Stimulated activated CD4-positive, alpha-beta T cell treated with anti-CD3 and anti-CD28 coated beads, Interleukin-12 subunit alpha, Interleukin-12 subunit beta, amount 100 ng/mL, for 24 hours (primary cell): ENCODE data around the gene PDE3B.
"Not testable (repeated sequence)": the region's sequence is repeated elsewhere in the genome, so short reads cannot be mapped to it uniquely, and the experiment has no call there.

Source experiments
- DNase-seq, 2 experiments: peaks; one replicate each; pipeline ENCODE4 v3.0.0-alpha.2; 2020; ENCODE audit warnings: low read depth in 2 of 2

PDE3B gene

DNA sequence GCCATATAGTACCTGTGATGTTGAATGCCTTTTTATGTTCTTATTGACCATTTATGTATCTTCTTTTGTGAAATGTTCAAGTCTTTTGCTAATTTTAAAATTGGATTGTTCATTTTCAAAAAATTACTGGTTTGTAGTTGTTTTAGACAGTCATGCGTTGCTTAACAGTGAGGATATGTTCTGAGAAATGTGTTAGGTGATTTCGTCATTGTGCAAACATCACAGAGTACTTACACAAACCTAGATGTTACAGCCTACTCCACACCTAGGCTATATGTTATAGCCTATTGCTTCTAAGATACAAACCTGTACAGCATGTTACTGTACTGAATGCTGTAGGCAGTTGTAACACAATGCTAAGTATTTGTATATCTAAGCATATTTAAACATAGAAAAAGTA lies 32.5 kb downstream of the PDE3B start:
- DNase-seq, result no peak

- no peak for DNase-seq
Observed at GRCh38 chr11:14677146-14677545, 33.5 kb downstream of the PDE3B start.

DNA sequence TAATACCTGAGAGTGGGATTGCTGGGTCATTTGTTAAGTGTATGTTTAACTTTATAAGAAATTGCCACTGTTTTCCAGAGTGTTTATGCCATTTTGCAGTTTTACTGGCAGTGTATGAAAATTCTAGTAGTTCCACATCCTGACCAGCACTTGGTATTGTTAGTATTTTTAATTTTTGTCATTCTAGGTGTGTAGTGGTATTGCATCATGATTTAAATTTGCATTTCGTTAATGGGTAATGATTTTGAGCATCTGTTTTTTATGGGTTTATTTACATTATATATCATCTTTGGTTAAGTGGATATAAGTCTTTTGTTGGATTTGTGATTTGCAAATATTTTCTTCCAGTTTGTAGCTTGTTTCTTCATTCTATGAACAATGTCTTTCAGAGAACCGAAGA lies 34.7 kb downstream of the PDE3B start:
- no peak for DNase-seq

DNA sequence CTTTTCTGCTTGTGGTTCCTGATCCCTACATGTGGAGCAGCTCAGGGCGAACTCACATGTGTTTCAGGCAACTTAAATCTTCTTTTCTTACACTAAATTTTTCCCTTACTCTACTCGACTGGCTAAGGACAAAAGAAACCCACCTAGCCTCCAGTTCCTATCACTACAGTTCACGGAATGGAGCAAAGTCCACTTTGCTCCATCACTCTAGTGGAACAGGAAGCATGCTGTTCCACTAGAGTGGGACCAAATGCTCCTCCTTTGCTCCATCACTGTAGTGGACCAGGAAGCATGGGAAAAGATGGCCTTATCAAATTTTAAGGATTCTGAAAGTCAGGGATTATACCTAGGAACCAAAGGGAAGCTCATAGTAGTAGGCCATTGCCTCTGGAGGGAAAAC lies 36.1 kb downstream of the PDE3B start:
- no peak for DNase-seq

- not testable (repeated sequence) for DNase-seq
Observed at GRCh38 chr11:14684234-14684915, 40.8 kb downstream of the PDE3B start.

DNA sequence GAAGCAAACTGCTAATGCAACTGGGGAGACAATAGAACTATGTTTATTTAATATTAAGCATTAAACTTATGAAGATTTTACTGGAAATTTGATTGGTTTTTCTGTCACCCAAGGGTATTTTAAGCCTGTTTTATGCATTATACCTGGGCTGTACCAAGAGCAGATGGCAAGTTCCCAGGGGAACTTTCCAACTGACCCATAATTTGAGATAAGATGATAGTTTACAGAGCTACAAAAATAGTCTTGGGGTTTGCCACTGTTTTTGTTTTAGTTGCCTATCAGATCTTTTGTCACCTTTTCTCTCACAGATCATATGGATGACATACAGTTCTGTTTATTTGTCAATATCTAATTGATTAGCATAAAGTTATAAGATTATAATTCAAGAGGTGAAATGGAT lies 43.9 kb downstream of the PDE3B start:
- no peak for DNase-seq

DNA sequence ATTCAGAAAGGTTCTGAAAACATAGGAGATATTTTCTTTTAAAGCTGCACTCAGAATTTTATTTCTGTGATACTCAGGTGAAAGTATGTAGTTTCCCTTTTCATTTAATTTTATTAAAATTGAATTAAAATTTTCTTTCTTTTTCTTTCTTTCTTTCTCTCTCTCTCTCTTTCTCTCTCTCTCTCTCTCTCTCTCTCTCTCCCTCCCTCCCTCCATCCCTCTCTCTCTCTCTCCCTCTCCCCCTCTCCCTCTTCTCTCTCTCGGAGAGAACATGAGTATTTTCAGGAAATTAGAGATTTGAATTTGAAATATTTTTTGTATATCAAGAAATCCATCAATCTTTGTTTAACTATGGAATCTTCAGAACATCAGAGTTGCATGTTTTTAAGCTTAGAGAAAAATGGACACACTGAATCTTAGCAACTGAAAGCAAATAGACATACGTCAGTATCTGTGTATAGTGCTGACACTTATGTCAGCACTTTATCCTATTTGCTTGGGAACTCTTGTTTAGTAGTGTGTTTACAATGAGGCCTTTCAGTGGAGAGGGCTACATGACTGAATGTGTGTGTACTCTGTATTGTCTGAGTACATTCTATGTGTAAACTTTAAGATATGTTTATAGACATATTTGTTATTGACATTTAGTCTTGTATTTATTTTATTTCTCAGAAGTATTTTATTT lies 44.5 kb downstream of the PDE3B start:
- no peak for DNase-seq

GRCh38 chr11:14695656-14696055 lies 52.1 kb downstream of the PDE3B start:
- not testable (repeated sequence) for DNase-seq

- DNase-seq, result no peak
Observed at GRCh38 chr11:14698771-14699170, 55.2 kb downstream of the PDE3B start.

GRCh38 chr11:14700593-14700992 lies 57.0 kb downstream of the PDE3B start:
- DNase-seq, result no peak

DNA sequence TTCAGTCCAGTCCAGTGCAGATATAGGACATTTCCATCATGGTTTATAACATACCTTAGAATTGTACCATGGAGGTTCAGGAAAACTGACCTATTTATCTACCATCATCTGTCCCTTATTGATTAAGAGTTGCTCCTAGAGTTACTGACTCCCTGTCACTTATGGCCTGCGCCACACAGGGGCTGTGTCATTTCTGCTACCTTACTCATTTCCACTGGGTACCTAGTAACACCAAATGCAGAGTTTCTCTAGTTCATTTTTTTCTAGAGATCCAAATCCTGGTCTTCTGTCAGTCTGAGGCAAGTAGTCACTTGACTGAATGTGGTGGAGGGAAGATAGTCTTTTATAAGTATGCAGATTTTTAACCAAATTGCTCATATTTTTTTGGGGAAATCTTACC lies 59.2 kb downstream of the PDE3B start:
- DNase-seq, result no peak

DNA sequence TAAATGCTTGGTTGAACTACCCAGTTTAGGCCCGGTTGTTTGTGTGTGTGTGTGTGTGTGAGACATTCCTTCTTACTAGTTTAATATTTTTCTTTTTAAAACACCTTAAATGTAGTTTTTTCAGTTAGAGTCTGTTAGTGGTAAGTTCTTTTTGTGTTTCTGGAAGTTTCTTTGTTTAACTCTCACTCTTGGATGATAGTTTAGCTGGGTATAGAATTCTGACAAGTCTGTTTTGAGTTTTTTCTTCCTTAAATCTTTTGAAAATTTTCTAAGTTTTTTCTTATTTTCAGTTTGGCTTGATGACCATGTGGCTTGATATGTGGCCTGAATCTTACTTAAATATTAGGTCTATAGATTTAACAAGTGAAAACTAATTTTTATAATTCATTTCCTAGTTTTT lies 60.1 kb downstream of the PDE3B start:
- DNase-seq, result no peak

DNA sequence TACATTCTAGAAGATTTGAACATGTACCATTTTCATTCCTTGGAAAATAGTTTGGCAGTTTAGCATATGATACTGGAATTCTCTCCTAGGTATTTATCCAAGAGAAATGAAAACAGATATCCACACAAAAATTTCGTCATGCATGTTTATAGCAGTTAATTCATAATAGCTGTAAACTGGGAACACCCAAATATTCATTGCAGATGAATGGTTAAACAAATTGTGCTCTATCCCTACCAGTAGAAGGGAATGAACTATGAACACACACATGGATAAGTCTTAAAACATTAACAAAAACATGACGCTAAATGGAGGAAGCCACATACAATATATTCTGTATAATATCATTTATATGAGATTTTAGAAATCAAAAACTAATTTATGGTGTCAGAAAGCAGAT lies 61.5 kb downstream of the PDE3B start:
- no peak for DNase-seq

DNA sequence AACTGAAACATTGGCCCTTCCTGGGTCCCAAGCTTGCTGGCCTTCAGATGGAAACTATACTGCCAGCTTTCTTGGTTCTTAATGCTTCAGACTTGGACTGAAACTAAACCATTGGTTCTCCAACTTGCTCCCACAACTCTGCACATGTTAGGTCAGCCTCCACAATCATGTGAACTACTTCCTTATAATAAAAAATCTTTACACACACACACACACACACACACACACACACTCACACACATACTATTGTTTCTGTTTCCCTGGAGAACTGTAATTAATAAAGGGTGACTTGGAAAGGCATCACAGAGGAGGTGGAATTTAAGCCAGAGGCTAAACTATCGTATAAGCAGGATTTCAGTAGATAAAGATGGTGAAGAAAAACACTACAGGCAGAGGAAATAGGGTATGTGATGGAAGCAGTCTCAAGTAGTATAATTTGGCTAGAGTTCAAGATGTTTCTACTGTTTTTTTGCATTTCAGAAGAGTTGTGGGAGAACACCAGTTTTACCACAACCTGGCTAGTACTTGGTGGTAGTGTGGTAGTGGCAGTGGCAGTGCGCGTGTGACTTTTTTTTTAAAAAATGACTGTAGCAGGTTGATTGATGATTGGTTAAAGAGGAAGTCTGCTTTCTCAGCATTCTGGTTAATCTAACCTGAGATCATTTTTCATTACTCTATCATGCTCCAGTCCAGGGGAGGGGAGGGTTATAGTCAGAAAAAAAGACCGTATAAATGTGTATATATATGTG lies 70.1 kb downstream of the PDE3B start:
- no peak for DNase-seq

GRCh38 chr11:14715669-14716068 lies 72.1 kb downstream of the PDE3B start:
- DNase-seq, result not testable (repeated sequence)

GRCh38 chr11:14722496-14722895 lies 78.9 kb downstream of the PDE3B start:
- no peak for DNase-seq

DNA sequence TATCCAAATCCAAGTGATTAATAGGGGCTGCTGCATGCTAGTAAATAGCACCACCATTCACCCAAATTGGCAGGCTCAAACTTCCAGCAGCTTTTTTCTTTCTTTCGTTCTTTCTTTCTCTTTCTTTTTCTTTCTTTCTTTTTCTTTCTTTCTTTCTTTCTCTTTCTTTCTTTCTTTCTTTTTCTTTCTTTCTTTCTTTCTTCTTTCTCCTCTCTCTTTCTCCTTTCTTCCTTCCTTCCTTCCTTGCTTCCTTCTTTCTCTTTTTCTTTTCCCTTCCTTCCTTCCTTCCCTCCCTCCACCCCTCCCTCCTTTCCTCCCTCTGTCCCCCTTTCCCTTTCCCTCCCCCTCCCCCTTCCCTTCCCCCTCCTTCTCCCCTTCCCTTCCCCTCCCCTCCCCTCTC lies 81.5 kb downstream of the PDE3B start:
- DNase-seq, result no peak

- no peak for DNase-seq
Observed at GRCh38 chr11:14727215-14727614, 83.6 kb downstream of the PDE3B start.

GRCh38 chr11:14727746-14728145 lies 84.1 kb downstream of the PDE3B start:
- DNase-seq, result no peak

- not testable (repeated sequence) for DNase-seq
Observed at GRCh38 chr11:14740539-14740938, 96.9 kb downstream of the PDE3B start.

DNA sequence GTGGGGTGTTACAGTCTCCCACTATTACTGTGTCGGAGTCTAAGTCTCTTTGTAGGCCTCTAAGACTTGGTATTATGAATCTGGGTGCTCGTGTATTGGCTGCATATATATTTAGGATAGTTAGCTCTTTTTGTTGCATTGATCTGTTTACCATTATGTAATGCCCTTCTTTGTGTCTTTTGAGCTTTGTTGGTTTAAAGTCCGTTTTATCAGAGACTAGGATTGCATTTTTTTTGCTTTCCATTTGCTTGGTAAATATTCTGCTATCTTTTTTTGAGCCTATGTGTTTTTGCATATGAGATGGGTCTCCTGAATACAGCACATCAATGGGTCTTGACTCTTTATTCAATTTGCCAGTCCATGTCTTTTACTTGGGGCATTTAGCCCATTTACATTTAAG lies 97.6 kb downstream of the PDE3B start:
- DNase-seq, result no peak

DNA sequence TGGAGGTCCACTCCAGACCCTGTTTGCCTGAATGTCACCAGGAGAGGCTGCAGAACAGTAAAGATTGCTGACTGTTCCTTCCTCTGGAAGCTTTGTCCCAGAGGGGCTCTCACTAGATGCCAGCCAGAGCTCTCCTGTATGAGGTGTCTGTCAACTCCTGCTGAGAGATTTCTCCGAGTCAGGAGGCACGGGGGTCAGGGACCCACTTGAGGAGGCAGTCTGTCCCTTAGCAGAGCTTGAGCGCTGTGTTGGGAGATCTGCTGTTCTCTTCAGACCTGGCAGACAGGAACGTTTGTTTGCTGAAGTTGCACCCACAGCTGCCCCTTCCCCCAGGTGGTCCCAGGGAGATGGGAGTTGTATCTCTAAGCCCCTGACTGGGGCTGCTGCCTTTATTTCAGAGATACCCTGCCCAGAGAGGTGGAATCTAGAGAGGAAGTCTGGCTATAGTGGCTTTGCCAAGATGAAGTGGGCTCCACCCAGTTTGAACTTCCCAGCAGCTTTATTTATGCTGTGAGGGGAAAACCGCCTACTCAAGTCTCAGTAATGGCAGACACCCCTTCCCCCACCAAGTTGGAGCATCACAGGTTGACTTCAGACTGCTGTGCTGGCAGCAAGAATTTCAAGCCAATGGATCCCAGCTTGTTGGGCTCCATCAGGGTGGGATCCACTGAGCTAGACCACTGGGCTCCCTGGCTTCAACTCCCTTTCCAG lies 99.4 kb downstream of the PDE3B start:
- no peak for DNase-seq
